ENCODE measurements around the gene HOXB2.
"Not testable (repeated sequence)": the region's sequence is repeated elsewhere in the genome, so short reads cannot be mapped to it uniquely, and the experiment has no call there.

The HOXB2 gene

DNA sequence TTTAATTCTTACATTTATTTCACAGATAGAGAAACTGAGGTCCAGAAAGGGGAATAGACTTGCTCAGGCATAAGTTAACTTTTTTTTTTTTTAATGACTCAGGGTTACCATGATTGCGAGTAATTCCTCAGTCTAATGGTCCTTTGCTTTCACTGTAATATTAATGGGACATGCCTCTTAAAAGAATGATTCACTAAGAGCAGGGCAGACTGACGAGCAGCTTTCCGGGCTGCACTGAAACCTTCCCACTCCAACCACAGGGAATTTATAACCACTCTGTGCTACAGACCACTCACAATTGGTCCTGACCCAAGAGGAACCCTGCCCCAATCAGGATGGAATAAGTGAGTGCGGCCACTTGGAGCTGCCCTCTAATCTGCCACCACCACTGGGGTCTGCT is 5.7 kb downstream of the HOXB2 start:
- DNase-seq, result no peak

DNA sequence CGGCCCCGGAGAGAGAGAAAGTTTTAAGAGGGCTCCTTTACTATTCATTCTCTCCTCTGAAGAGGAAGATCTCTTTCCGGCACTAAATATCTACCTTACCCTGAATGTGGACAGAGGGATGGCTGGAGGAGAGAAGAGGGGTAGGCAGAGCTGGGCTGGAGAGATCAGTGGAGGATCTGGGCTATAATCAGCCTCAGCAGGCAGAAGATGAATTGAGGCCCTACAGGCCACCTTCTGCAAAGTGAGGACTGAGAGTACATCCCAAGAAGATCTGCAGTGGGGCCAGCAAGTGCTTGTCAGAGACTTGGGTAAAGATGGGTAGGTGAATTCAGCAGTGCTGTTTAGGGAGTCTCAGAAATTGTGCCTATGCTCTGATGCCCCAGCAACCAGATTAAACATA is 7.6 kb downstream of the HOXB2 start:
- DNase-seq, result no peak

DNA sequence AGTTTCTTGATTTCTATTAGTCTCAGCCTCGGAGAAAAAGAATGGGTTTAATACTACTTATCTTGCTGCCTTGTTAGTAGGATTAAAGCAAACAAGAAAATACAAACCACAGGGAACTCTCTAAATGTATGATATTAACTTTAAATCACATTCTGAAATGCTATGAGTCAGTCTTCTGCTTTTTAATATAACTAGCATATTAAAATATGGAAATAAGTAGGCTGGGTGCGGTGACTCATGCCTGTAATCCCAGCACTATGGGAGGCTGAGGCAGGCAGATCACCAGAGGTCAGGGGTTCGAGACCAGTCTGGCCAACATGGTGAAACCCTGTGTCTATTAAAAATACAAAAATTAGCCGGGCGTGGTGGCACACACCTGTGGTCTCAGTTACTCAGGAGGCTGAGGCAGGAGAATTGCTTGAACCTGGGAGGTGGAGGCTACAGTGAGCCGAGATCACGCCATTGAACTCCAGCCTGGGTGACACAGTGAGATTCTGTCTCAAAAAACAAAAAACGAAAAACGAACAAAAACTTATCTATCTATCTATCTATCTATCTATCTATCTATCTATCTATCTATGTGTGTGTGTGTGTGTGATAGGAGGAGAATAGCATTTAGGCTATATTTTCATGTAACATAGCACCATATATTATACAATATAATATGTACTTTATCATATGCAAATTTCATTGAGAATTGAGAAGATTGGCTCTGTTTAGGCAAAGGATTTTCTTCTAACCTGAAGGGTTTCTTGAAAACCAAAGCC is 8.9 kb downstream of the HOXB2 start:
- not testable (repeated sequence) for DNase-seq

DNA sequence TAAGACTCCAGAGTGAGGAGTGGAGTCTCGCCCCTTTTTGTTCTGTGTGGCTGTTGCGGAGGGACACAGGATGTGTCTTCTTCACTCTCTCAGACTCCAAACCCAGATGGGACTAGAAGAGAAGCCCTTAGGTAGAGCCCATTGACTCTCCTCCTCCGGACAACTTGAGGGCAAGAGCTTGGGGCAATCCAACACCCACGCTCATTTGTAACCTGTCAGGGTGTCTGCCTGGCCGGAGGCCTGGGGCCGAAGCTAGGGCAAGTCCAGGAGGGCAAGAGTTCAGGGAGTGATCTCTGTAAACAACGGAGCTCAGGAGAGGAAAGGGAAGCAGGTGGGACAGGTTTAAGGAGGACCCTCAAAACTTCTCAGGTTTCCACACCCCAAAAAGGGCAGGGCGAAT is 12.6 kb downstream of the HOXB2 start:
- no peak for DNase-seq

DNA sequence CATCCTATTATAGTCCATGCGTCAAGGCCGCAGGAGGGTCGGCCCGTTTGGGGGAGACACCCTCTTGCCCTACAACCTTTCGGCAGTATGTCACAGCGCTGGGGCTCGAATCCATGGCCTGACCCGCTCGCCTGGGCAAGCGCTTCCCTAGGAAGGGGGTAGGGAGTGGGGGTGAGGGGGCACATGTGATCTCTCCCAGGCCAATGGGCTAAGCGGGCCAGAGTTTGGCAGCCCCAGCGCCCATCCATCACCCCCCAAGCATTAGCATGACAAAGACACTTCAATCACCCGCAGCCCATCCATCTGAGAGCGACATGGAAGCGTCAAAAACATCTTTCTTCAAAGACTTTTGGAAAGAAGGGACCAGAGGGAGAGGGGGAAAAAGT is 14.0 kb downstream of the HOXB2 start, which contains the start of gene HOXB1:
TSS of gene HOXB1 (minus strand) at position 125 of the 386 bp plus-strand sequence. CDS start at position 18, 107 bp downstream.
- no peak for DNase-seq

DNA sequence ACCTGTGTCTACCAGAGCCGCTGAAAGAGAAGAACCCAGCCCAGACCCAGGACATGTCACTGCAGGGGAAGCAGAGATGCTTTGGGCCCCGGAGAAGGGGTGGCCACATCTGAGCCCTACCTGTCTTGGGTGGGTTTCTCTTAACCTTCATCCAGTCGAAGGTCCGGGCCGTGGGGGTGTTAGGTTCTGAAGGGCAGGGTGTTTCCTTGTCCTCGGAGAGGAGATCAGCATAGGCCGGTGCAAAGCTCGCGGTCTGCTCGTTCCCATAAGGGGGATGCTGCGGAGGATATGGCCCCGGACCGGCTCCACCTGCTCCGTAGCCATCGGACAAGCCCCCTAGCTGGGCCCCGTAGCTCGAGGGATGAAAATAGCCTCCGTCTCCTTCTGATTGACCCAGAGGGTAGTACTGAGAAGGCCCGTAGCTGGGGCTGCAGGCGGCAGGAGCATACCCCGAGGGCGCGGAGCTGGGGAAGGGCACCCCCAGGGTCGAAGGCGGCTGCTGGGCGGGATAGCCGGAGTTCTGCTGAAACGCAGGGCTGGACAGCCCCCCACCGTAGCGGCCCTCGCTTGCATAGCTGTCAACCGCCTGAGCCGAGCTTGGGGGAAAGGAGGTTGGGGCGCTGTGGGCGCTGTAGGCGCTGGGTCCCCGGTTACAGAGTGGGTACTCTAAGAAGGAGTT is 14.6 kb downstream of the HOXB2 start:
- DNase-seq, result no peak

DNA sequence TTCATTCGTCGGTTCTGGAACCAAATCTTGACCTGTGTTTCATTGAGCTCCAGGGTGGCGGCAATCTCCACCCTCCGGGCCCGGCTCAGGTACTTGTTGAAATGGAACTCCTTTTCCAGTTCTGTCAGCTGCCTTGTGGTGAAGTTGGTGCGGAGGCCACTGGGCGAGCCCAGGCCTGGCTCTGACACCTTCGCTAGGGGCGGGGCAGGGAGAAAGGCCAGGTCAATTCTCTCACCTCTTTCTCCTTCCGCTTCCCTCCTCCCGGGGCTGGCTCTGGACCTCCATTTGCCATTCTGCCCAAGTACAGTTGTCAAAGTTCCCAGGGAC is 15.3 kb downstream of the HOXB2 start:
- DNase-seq, result no peak

DNA sequence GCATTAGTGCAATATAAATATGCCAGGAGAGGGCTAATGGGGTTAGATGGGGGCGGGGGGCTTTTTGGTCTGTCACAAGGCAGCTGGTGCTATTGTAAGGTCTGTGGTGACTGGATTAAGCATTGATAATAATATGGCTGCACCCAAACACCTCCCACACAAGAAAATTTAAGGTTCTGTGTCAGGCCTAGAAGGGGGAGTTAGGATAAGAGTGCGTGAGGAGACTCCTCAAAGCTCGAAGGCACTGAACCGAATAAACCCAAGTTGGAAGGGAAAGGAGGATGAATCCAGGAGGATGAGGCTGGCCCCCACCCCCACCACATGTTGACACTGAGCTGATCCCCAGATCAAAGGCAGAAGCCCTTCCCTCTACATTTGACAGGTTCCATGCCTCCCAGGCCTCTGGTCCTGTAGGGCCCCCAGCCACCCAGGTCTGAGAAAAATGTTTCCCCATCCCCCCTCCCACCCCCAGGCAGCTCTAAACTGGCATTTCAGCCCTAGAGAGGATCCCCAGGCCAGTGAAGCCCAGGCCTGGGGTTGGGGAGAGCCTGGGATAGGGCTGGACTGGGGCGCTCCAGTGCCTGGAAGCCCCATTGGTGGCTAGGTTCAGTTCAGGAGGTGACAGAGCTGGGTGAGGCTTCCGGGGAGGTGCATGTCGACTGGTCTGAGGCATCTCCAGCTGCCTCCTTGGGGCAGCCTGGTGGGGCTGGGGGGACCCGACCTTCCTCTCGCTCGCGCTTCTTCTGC is 15.8 kb downstream of the HOXB2 start:
- DNase-seq, result no peak

DNA sequence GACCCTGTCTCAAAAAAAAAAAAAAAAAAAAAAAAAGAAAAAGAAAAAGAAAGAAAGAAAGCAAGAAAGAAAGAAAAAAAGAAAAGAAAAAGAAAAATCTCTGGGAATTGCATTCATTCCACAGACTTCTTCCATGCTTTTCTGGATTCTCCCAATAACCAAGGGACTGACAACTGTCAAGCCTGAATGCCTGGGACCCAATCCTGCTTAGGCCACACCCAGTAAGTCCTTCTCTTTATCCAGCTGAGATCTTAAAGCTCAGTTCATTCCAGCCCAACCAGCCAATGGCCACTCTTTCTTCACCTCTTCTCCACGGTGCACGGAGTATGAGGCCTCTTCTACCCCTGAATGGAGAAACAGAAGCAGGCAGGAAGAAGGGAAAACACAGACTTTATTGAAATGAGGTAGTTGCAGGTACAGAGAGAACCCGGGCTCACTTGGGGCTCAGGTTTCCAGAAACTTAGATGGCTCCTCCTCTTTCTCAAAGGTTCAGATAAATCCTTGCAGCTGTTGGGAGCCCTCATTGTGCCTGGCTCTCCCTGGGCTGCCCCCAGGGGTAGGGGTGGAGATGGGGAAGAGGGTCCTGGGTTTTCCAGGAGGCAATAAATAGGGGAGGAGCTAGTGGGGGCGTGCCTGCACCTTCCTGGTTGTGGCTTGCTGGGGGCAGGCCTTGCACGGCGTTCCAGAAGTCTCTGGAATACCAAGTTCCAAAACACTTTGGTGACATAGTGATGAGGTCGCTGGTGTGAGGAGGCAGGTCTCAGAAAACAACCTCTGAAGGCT is 16.6 kb downstream of the HOXB2 start:
- no peak for DNase-seq

DNA sequence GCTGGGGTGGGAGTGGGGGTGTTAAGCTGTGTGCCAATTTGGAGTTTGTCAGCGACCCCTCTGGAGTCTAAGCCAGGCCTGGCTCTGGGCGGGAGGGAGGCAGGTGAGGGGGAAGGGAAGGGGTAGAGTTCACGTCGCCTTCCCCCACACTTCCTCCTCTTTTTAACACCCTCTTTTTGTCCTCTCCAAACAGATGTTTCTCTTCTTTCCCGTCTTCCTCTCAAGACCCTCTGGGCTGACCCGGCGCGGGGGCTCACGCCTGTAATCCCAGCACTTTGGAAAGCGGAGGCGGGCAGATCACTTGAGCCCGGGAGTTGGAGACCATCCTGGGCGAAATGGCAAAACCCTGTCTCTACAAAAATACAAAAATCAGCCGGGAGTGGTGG is 17.4 kb downstream of the HOXB2 start:
- no peak for DNase-seq

DNA sequence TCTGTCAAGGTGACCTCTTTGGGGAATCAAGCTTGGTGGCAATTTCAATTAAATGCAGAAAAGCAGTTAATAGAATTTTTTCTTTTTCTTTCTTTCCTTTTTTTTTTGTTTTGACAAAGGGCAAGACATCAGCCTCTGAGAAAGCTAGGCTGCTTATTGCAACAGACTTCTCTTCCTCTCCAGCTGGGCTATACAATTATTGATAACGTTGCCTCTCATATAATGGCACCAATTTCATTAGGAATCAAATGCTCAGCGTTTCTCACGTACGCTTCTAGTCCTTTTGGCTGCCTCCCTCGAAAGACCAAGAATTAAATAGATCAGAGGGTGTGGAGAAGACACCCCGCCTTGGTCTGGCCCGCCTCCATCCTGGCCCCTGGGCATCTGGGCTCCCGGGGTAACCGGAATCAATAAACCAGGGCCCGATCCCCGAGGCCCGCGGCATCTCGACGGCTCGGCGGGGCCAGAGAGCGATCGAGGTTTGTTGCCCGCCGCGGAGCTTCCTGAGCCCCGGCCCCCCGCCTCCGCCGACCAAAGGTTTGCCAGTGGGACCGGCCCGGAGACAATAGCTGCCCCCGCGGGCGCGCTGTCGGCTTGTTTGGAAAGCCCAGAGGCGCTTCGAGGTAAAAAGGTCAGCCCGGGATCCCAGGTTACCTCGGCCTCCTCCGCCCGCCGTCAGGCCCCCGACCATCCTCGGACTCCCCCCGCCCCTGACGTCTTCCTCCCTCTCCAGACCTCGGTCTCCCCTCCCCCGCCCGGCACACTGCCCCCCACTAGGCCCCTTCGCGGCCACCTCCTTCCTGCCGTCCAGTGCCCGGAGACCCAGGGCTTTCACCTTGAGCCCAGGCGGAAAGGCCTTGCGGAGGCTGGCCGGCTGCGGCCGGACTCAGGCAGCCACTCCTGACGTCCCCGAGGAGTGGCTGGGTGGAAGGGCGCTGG is 18.0 kb downstream of the HOXB2 start:
- DNase-seq, result no peak

DNA sequence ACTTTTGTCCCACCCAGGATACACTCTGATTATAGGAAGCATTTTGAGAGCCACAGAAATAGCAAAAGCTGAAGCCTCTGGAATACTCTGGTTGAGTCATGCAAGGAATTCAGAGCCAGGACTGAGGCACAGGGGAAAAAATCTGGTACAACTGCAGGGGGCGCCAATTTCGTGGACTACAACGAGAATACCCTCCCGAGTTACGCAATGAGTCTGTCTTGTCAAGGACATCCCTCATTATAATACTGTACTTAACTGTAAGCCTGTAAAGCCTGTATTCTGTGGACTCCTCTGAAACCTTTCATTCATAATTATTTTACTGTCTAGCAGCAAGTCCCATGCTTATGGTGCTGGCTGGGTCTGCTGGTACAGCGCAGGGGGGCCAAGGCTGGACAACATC is 21.9 kb downstream of the HOXB2 start:
- no peak for DNase-seq

DNA sequence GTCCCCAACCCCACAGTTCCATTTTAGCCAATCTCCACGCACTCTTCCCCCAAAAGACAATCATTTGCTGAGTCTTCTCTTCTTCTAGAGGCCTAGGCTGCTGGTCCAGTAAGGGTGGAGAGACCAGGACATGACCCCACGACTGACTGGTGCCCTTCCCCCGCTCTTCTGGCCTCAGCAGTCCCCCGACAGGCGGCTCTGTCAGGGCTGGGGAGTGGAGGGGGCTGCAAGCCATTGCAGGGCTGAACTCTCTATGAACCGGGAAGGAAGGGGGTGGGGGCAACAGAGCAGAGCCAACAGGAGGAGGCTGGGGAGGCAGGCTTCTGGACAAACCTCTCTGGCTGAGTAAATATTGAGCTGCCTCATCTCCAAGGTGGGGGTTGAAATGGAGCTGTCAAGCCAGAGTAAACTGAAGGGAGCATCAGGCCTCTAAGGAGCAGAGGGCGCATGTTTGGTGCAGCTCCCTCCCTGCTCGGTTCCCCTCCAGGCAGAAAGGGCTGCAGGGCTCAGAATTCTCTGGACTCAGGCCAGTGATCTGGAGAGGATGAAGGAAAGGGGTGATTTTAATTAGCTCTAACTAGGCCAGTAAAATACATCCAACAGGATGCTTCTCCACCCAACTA is 22.8 kb downstream of the HOXB2 start:
- DNase-seq, result peak; percentile 85

DNA sequence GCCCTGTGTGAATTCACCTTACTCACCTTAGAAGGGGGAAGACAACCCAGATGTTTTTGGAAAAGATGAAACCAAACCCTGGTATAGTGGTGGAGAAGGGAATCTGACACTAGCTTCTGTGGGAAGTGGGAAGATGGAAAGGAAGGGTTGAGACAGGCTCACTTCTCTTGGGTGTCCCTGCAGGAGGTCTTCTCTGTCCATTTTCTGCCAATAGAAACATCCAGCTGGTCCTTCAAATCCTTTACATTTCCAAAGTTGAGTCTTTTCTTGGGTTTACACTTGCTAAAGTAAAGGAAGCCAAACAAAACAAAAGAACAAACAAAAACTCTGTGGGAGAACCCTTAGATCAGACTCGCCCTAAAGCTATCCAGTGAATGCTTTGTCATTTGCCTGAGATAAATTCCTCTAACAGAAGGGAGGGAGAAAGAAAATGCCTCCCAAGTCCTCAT is 24.3 kb downstream of the HOXB2 start:
- no peak for DNase-seq

DNA sequence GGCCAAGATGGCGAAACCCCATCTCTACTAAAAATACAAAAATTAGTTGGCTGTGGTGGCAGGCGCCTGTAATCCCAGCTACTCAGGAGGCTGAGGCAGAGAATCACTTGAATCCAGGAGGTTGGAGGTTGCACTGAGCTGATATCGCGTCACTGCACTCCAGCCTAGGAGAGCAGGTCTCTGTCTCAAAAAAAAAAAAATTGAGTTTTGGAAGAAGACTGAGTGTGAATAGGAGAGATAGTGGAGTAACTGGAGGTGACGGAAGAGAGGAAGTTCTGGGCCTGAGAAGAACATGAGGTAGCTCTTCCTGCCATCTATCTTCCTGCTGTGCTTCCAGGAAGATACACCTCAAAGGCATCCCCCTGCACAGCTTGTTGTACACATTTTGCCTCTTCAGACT is 25.5 kb downstream of the HOXB2 start:
- no peak for DNase-seq

DNA sequence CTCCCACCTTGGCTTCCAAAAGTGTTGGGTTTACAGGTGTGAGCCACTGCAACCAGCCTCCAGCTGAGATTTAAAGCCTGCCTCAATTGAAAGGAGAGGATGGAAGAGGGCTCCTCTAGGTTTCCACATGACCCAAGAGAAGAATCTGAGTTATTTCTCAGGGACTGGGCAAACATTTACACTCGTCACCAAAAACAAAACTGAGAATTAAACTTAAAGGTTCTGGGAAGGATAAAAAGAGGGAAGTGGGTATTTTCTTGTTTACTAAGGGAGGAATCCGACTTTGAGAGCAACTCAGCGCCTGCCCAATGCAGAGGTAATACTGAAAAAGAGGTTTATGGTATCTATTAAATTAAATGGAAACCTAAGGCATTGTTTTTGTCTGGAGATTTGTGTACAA is 27.4 kb downstream of the HOXB2 start:
- DNase-seq, result no peak

DNA sequence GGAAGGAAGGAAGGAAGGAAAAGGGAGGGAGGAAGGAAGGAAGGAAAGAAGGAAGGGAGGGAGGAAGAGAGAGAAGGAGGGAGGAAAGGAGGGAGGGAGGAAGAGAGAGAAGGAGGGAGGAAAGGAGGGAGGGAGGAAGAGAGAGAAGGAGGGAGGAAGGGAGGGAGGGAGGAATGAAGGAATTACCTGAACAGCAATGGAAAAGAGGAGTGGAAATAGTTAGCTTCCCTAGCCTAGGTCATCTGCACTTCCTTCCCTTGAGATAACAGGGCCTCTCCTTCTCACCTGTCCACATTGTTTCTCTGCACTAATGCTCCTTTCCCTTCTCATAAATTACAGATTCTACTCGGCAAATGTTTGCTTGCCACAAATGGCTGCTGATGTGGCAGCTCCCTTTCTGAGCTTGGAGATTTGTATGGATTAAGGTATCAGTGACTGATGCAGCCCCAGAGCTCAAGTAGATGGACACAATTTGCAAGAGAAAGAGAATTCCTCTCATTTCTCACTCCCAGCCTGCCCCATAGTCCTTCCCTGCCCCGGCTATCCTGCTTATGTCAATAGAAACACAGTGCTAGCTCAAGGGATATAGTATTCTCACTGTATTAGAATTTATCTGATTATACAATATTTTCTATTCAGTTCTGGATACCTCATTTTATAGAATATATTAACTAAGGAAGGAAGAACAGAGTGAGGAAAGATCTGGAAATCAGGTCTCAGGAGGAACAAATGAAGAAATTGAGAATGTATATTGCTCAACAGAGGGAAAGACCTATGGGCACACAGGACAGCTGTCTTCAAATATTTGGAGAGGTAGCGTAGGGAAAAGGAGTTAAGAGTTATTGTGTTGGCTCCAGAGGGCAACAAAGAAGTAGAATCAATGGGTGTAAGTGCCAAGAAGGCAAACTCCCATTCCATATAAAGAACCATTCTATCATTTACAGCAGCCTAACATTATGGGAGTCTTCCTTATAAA is 28.7 kb downstream of the HOXB2 start:
- no peak for DNase-seq

DNA sequence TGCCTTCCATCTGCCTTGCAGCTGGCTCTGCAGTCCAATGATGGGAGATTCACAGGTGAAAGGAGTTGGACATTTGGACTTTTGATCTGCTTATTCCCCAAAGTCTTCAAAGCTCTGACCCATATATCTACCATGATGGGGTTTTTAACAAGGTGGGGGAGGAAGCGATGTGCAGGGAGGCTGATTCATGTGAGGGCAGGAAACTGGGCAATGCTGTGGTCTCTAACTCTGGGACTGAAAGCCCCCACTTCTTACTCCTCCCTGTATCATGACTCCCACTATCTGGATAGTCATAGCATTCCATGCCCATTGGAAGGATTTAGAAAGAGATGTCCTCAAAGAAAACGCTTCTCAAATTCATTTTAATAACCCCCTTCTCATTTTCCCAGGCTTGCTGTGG is 30.4 kb downstream of the HOXB2 start:
- no peak for DNase-seq

DNA sequence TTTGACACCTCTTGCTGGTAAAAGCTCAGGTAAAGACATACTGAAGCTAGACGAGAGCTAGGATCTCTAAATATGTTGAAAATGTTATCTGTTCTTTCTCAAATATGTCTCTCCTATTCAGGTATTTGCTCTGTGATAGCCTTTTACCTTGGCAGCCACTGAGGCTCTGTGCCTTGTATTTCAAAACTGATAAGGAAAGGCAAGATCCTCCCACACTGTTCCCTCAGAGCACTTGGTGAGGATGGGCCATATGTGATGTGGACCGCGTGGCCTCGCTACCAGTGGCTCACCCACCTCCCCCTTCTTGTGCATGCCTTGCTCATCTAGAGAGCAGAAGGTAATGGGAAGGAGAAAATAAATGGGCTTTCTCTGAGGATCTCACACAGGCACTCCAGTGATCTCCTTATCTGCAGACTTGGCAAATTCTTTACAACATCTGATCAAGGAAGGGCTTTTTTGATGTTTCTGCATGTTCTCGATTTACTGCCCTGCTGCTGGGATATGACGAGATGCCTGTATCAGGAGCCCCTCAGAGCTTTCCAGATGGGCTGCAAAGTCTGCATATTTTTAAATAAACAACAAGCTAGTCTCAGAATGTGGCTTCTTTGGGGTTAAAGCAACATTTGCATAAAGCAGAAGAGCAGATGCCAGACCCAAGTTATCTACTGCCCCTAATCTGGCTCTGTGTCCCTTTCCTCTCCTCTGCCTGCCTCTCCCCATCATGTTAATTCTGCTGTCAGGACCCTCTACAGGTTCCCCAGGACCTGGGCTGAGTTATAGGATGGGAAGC is 31.0 kb downstream of the HOXB2 start:
- no peak for DNase-seq
